Effector memory CD8-positive, alpha-beta T cell (primary cell): Measurements from ENCODE around the gene MAPK14.
A peak's percentile ranks its signal among the peaks of the same experiment; 100 is the strongest.
"Not testable (repeated sequence)": the region's sequence is repeated elsewhere in the genome, so short reads cannot be mapped to it uniquely, and the experiment has no call there.

Source experiments
- ATAC-seq: fragments of 150-1000 bp; cut with Tn5 transposase; replicated peaks from 2 replicates; pipeline ENCODE4 v1.10.0; 2021; ENCODE audit warnings: mild to moderate bottlenecking, moderate library complexity
- DNase-seq, 3 experiments: peaks; one replicate each; pipeline ENCODE4 v3.0.0; 2021
- H3K27ac Mint-ChIP-seq, 2 donors: one replicate each; pipeline ENCODE4 v1.8.0; 2022; ENCODE audit warnings: mild to moderate bottlenecking in 2 of 2, mixed read lengths in 2 of 2, moderate library complexity in 2 of 2
- H3K27me3 Mint-ChIP-seq, 2 donors: one replicate each; pipeline ENCODE4 v1.8.0; 2022; ENCODE audit warnings: mixed read lengths in 2 of 2
- H3K36me3 Mint-ChIP-seq: one replicate; pipeline ENCODE4 v1.8.0; 2022; ENCODE audit warnings: mild to moderate bottlenecking, moderate library complexity, mixed read lengths; ENCODE audit not compliant: insufficient read depth
- H3K4me1 Mint-ChIP-seq, 2 donors: one replicate each; pipeline ENCODE4 v1.8.0; 2022; ENCODE audit warnings: low read depth in 2 of 2, mixed read lengths in 2 of 2
- H3K4me3 Mint-ChIP-seq, 2 donors: one replicate each; pipeline ENCODE4 v1.8.0; 2022; ENCODE audit warnings: mild to moderate bottlenecking in 2 of 2, mixed read lengths in 2 of 2, moderate library complexity in 2 of 2
- H3K9me3 Mint-ChIP-seq, 2 donors: one replicate each; pipeline ENCODE4 v1.8.0; 2022; ENCODE audit warnings: mixed read lengths in 2 of 2

Gene MAPK14

GRCh38 chr6:36120018-36120417 lies 92.4 kb downstream of the MAPK14 start:
- Mint-ChIP-seq H3K36me3 (peaks cover 18% of the 10 kb centered on the region), H3K27me3 (no peaks in the 10 kb centered on the region), H3K27ac (peak overlapping the region; percentile 96 to 99), H3K9me3 (no peaks in the 10 kb centered on the region), H3K4me1 (peaks cover 83 to 91% of the 10 kb centered on the region in 2 donors), H3K4me3 (peak overlapping the region; percentile 89 to 90)
- no peak for DNase-seq
- no peak for ATAC-seq

GRCh38 chr6:36120539-36120938 lies 92.9 kb downstream of the MAPK14 start:
- Mint-ChIP-seq H3K36me3 (peaks cover 13% of the 10 kb centered on the region), H3K4me3 (peak overlapping the region; percentile 89 to 90), H3K27ac (peak overlapping the region; percentile 96 to 99), H3K4me1 (peaks cover 80 to 86% of the 10 kb centered on the region in 2 donors), H3K9me3 (no peaks in the 10 kb centered on the region), H3K27me3 (no peaks in the 10 kb centered on the region)
- DNase-seq (peak; percentile 68 to 76 (median 70)), ATAC-seq (peak; percentile 58)

- Mint-ChIP-seq H3K9me3 (no peaks in the 10 kb centered on the region), H3K27ac (peak overlapping the region; percentile 96 to 99), H3K4me3 (peak overlapping the region; percentile 89 to 90), H3K4me1 (peaks cover 81 to 83% of the 10 kb centered on the region in 2 donors), H3K27me3 (no peaks in the 10 kb centered on the region), H3K36me3 (peaks cover 13% of the 10 kb centered on the region)
- DNase-seq: peak; percentile 45 to 51 (median 50)
- peak; percentile 28 for ATAC-seq
Measured at GRCh38 chr6:36120979-36121786, 93.6 kb downstream of the MAPK14 start.

GRCh38 chr6:36121787-36122494 lies 94.3 kb downstream of the MAPK14 start:
- H3K27me3 Mint-ChIP-seq: no peaks in the 10 kb centered on the region
- ATAC-seq: no peak
- peak overlapping the region; percentile 96 to 99 for H3K27ac Mint-ChIP-seq
- peaks cover 13% of the 10 kb centered on the region for H3K36me3 Mint-ChIP-seq
- peak overlapping the region; percentile 89 to 90 for H3K4me3 Mint-ChIP-seq
- H3K9me3 Mint-ChIP-seq: no peaks in the 10 kb centered on the region
- H3K4me1 Mint-ChIP-seq: peaks cover 83% of the 10 kb centered on the region in 2 donors
- no peak for DNase-seq

- H3K4me3 Mint-ChIP-seq: peak overlapping the region; percentile 89 to 90
- H3K27ac Mint-ChIP-seq: peak overlapping the region; percentile 96 to 99
Measured at GRCh38 chr6:36122495-36123269, 95.1 kb downstream of the MAPK14 start.

GRCh38 chr6:36123270-36124139 lies 95.9 kb downstream of the MAPK14 start:
- H3K36me3 Mint-ChIP-seq: peaks cover 10% of the 10 kb centered on the region
- H3K27ac Mint-ChIP-seq: peak overlapping the region; percentile 96 to 99
- peak overlapping the region; percentile 56 to 66 for H3K4me3 Mint-ChIP-seq
- H3K9me3 Mint-ChIP-seq: no peaks in the 10 kb centered on the region
- peak; percentile 88 for ATAC-seq
- peak; percentile 94 to 97 (median 95) for DNase-seq
- peaks cover 70% of the 10 kb centered on the region in 2 donors for H3K4me1 Mint-ChIP-seq
- no peaks in the 10 kb centered on the region for H3K27me3 Mint-ChIP-seq

More at GRCh38 chr6:36122495-36123269, 95.1 kb downstream of the MAPK14 start:
- H3K4me1 Mint-ChIP-seq: peaks cover 78% of the 10 kb centered on the region in 2 donors
- no peak for ATAC-seq
- no peaks in the 10 kb centered on the region for H3K27me3 Mint-ChIP-seq
- peaks cover 13% of the 10 kb centered on the region for H3K36me3 Mint-ChIP-seq
- DNase-seq: no peak
- H3K9me3 Mint-ChIP-seq: no peaks in the 10 kb centered on the region

GRCh38 chr6:36124346-36124745 lies 96.7 kb downstream of the MAPK14 start:
- not testable (repeated sequence) for H3K36me3 Mint-ChIP-seq, H3K9me3 Mint-ChIP-seq, DNase-seq, H3K27me3 Mint-ChIP-seq, ATAC-seq
- Mint-ChIP-seq H3K4me3 (peak overlapping the region; percentile 56 to 66), H3K4me1 (peaks cover 61 to 62% of the 10 kb centered on the region in 2 donors), H3K27ac (peak overlapping the region; percentile 96 to 99)

- DNase-seq (no peak), ATAC-seq (no peak)
- Mint-ChIP-seq H3K27ac (peak overlapping the region in 1 of 2 donors; percentile 96), H3K36me3 (peaks cover 3% of the 10 kb centered on the region), H3K27me3 (no peaks in the 10 kb centered on the region), H3K9me3 (no peaks in the 10 kb centered on the region), H3K4me1 (peaks cover 59 to 60% of the 10 kb centered on the region in 2 donors), H3K4me3 (peak overlapping the region in 1 of 2 donors; percentile 27)
Measured at GRCh38 chr6:36124881-36125280, 97.3 kb downstream of the MAPK14 start.

GRCh38 chr6:36125575-36125974 lies 98.0 kb downstream of the MAPK14 start:
- ATAC-seq (no peak), DNase-seq (no peak)
- peaks cover 3% of the 10 kb centered on the region for H3K36me3 Mint-ChIP-seq
- H3K9me3 Mint-ChIP-seq: no peaks in the 10 kb centered on the region
- H3K27me3 Mint-ChIP-seq: no peaks in the 10 kb centered on the region
- H3K27ac Mint-ChIP-seq: peak overlapping the region; percentile 11 to 96
- no peak overlapping the region for H3K4me3 Mint-ChIP-seq
- peaks cover 54% of the 10 kb centered on the region in 2 donors for H3K4me1 Mint-ChIP-seq

GRCh38 chr6:36126121-36126520 lies 98.5 kb downstream of the MAPK14 start:
- H3K4me3 Mint-ChIP-seq: no peak overlapping the region
- ATAC-seq (no peak), DNase-seq (no peak)
- peak overlapping the region; percentile 11 to 96 for H3K27ac Mint-ChIP-seq
- H3K27me3 Mint-ChIP-seq: no peaks in the 10 kb centered on the region
- H3K9me3 Mint-ChIP-seq: no peaks in the 10 kb centered on the region
- peaks cover 3% of the 10 kb centered on the region for H3K36me3 Mint-ChIP-seq
- H3K4me1 Mint-ChIP-seq: peaks cover 48 to 53% of the 10 kb centered on the region in 2 donors

GRCh38 chr6:36126553-36127458 lies 99.2 kb downstream of the MAPK14 start:
- Mint-ChIP-seq H3K4me3 (peak overlapping the region in 1 of 2 donors; percentile 0), H3K27me3 (no peaks in the 10 kb centered on the region), H3K4me1 (peaks cover 46 to 53% of the 10 kb centered on the region in 2 donors), H3K36me3 (peaks cover 3% of the 10 kb centered on the region), H3K27ac (peak overlapping the region in 1 of 2 donors; percentile 96), H3K9me3 (no peaks in the 10 kb centered on the region)
- ATAC-seq: no peak
- DNase-seq: no peak
